Stimulated activated CD8-positive, alpha-beta memory T cell treated with anti-CD3 and anti-CD28 coated beads, Interleukin-4, amount 100 ng/mL, for 48 hours (primary cell): ENCODE data around the gene SYCP3.
A peak's percentile ranks its signal among the peaks of the same experiment; 100 is the strongest.
"Not testable (repeated sequence)": the region's sequence is repeated elsewhere in the genome, so short reads cannot be mapped to it uniquely, and the experiment has no call there.

ENCODE experiments used
- DNase-seq: peaks from one replicate; pipeline ENCODE4 v3.0.0-alpha.2; 2020

The SYCP3 gene

DNA sequence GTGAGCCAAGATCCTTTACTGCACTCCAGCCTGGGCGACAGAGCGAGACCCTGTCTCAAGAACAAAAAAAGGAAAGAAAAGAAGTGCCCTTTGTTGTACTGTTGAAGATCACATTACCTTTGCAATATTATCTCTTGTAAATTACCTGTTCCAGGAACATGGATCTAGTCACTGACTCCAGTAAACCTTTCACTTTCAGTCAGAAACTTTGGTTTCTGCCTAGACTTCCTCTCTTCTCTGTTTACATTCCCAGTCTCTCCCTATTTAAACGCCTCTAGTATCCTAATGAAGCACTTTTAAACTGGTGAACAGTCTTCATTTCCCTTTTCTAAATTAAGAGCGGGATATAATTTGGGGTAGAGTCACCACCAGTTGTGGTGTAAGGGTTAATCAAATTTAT is 29.0 kb downstream of the SYCP3 start:
- no peak for DNase-seq

DNA sequence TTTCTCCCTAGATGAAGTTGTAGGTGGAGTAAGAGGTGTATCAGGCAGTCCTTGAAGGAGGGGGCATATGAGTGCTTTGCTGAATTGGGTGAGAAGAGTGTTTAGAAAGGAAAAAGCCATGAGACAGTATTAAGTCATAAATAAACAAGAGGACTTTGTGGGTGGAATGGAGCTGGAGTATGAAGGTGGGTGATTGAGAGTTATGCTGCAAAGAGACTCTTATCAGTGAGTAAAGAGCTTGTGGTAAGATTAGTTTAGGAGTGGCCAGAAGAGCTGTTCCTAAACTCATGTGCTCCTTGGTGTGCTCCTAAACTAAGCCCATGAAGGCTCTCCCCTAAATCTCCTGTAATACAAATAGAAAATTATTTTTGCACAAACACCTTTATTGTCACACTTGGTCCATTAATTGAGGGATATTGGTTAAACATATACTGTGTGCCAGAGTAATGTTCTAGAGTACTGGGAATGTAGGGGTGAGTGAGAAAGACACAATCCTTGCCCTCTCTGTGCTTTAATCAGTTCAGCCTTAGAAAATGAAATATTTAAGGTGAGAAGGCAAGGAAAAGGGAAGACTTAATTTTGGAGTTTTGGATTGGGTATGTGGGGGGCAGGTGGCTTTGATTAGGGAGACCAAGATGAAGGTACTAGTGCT is 32.0 kb downstream of the SYCP3 start:
- DNase-seq = no peak

DNA sequence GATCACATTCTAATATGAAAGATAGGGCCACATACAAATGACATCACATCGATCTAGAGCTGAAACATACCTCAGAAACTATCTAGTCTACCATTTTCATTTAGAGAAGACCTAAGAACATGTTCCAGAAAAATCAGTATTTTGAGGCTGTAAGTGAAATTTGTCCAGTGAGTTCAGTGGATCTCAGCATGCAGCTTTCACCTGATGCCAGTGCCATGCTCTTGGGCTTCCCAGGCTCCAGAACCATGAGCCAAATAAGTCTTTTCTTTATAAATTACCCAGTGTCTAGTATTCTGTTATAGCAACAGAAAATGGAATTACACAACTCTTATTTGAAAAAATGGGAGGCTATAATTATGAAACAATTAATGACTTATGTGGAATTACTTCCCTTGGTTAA is 32.9 kb downstream of the SYCP3 start:
- DNase-seq = no peak

DNA sequence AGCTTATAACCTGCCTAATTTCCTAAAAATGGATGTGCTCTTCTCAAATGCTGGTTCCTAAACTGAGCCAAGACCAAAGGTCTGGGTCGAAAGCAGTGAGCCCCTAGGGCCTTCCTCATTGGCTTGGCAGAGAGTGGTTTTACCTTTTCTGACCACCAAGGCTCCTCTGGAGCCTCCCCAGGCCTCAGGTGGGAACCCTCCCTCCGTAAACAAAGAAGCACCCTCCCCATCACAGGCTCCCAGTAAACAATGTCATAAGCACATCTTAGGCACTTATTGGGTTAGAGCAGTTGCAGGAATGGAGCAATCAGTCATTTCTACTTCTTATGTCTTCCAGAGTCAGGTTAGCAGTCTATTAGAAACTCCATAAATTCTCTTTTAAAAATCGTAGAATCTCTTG is 35.8 kb downstream of the SYCP3 start:
- no peak for DNase-seq

DNA sequence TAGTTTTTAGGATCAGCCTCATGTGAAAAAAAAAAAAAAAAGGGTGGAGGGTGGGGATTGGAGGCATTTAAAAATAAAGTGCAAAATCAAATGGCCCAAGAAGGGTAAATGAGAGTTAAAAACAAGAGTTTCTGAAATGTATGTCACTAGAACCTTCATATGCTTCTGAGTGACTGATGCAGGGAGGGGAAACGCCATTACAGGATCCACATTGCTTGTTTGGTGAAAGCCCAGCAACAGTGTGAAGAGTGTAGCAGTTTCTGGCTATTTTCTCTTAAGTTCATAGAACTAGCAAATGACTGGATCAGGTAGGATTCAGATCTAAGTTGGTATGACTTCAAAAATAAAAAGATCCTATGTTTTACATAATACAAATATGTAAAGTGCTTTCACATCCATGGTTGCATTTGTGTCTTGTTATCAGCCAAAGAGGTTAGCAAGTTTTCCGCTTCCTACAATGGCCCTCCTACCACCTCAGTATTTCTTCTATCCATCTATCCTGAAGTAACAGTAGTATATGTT is 38.9 kb downstream of the SYCP3 start:
- DNase-seq = no peak

DNA sequence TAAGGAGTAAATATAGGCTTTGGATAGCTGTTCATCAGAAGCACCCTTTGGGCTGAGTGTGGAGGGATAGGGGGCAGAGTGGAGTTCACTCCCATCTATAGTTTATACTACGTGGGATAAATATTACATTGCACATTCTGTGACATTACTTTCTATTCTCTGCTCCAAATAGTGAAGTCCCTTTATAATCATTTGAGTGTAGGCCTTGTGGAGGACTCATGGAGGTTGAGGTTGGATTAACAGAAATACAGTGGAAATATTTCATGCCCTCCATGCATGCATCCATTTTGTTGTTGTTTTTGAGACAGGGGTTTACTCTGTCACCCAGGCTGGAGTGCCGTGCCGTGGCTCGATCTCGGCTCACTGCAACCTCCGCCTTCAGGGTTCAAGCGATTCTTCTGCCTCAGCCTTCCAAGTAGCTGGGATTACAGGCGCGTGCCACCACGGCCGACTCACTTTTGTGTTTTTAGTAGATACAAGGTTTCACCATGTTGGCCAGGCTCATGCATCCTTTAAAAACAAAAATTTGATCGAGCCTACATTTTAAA is 40.4 kb downstream of the SYCP3 start:
- DNase-seq = peak; percentile 38

DNA sequence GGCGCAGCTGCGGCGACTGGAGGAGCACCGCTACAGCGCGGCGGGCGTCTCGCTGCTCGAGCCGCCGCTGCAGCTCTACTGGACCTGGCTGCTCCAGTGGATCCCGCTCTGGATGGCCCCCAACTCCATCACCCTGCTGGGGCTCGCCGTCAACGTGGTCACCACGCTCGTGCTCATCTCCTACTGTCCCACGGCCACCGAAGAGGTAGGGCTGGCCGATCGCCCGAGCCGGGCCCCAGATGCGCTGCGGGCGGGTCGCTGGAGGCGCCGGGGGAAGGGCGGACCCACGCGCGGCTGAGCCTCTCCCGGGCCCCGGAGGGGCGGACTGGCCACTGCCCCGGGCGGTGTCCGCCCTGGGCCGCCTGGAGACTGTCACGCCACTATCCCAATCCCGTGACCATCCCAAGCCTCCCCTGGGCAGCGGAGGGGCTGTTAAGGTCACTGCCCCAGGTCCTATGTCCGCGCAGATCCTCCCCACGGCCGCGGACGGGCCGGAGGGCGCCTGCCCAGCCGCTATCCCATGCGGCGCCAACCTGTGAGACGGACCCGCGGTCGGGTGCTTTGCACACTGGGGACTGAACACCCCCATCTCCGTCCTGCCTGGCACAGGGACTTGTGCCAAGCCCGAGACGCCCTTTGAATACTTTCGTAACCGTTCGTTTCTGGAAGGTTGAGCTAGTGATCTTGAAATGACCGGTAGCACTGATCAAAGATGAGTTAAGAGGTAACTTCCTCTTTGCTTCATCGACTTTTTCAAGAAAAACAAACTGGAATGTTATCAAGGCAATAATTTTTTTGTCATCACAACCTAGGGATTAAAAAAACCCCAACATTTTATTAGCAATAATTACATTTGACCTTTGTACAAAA is 41.1 kb downstream of the SYCP3 start:
- peak; percentile 37 for DNase-seq

DNA sequence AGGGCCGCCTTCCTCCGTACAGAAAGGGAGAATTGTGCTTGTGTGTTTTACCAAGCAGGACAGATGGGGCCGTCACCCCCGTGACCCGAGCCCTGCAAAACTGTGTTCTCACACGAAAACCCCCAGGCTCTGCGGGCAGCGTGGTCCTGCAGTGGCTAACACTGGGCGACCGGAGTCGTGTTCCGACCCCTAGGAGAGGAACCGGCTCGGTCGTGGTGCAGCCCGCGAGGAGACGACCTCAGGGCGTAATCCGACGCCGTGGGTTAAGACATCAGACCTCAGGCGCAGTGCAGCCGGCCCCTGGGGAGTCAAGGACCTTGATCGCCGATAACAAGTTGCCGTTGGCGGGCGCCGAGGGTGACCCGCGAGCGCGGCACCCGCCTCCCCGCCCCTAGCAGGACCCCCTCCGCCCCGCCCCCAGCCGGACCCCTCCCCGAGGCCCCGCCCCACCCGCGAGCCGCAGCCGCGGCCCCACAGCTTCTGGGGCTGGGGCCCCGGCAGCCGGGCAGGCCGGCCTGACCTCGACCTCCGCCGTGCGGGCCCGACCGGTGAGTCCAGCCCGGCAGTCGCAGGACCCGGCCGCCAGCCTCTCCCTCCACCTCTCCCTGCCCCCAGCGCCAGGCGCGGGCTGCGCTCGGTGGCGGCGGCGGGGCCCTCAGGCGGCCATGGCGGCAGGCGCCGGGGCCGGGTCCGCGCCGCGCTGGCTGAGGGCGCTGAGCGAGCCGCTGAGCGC is 41.9 kb downstream of the SYCP3 start, which contains the start of gene CHPT1:
Gene CHPT1, plus strand, starts transcription at position 444 of the 733 bp plus-strand sequence. Its CDS starts 222 bp downstream, at position 666.
- peak; percentile 73 for DNase-seq

DNA sequence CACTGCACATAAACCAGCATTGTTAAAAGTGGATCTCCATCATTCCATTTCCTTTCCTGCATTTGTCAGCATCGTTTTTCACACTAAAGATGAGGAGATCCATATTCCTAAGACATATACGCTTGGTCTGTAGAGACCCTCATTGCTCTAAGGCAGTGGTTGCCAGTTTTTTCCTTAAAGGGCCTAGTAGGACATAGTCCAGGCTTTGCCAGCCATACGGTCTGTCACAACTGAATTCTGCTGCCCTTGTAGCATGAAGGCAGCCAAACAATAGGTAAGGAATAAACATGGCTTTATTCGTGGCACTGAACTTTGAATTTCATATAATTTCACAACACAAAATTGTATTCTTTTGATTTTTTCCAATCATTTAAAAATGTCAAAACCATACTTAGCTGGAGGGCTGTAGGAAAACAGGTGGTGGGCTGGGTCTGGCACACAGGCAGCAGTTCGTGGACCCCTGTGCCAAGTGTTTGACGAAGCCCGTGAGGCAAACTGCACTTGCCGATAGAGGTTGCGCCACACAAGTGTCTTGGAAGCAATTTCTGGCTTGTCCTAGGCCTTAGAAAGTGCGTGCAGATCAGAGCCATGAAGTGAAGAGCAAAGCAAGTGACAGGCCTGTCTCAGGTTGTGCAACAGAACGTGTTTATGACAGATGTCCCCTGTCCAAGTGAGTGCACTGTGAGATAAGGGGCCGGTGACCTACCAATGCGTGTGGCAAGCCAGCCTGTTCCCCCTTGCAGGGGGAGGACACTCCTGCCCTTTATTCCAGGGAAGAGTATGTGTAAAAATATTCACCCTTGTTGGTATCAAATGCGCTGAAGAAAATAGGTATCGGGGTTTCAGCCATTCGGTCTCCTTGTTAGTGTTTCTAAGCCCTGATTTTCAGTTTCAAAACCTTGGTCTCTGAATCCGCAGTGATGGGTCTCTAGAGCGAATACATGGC is 42.7 kb downstream of the SYCP3 start:
- no peak for DNase-seq

DNA sequence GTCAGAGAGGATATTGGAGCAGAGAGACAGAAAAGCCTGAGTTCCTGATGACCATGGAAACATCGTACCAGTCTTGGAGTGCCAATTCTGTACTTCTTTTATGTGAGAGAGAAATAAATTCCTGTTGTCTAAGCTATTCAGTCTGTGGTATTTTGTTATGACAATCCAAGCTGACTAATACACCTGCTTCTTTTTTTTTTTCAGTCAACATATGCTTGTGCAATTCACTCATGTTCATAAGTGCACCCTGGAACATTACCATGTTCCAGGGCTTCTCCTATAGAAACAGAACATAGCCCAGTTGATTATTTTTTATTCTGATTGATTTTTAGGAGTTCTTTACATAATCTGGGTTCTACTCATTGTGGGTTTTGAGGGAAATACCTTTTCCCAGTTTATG is 43.6 kb downstream of the SYCP3 start:
- DNase-seq = no peak

DNA sequence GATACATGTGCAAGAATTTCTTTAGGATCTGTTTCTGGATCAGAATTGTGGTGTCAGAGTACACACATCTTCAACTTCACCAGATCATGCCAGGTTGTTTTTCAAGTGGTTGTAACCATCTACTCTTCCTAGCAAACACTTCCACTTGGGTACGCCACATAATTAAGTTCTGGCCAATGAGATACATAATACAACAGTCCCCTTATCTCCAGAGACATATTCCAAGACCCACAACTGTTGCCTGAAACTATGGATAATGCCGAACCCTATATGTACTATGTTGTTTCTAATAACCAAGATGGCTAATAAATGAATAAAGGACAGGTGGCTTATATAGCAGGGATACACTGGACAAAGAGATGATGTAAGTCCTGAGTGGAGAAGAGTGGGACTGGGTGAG is 44.3 kb downstream of the SYCP3 start:
- no peak for DNase-seq

DNA sequence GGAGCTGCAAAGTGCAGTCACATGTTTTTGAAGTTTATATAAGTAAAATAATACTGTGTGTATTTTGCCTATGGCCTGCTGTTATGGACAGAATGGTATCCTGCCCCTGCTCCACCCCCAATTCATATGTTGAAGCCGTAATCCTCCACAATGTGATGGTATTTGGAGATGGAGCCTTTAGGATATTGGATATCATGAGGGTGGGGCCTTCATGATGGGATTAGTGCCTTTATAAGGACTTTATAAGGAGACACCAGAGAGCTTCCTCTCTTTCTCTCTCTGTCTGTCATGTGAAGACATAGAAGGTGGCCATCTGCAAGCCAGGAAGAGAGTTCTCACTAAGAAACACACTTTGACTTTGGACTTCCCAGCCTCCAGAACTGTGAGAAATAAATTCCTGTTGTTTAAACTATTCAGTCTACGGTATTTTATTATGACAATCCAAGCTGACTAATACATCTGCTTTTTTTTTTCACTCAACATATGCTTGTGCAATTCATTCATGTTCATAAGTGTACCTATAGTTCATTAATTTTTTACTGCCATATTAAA is 44.9 kb downstream of the SYCP3 start:
- no peak for DNase-seq

DNA sequence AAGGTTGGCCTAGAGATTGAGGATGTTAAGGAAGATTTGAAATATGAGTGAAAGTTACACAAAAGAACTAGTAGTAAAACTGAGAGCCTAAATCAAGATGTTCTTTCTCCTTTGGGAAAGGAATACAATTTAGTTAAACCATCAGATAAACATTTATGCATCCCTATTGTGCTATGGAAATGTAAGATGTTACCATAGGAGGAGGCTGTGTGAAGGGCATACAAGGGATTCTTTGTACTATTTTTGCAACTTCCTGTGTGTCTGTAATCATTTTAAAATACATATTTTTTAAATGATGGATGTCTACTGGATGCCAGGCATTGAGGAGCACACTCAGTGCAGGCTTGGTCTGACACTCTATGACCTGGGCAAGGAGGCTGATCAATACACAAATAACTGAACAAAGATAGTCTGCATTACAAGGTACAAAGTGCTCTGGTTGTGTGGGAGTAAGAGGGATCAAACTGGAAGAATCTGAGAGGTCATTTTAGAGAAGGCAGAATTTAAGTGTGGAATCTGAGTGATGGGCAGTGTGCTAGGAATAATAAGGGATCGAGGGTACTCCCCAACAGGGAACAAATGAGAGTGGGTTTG is 47.7 kb downstream of the SYCP3 start:
- DNase-seq = no peak

DNA sequence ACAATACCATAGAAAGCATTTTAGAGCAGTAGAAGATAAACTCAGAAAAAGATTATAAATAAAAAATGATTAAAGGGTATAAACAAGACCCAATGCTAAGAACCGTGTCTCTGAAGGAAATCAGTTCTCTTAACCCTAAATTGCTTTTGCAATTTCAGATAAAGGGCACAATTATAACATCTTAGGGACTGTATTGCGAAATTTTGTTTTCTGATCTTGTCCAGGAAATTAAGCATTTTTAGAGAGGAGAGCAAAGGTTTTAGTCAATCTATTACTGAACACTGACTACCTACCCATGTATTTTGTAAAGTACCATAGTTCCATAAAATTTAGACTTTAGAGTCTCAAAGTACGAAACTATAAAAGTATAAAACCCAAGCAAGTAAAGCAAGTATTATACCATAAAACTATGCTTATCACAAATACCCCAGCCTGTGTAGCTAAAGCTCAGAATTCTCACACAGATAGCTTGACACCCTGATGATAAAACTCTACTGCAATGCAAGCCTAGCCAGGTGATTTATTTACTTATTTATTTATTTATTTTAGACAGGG is 48.6 kb downstream of the SYCP3 start:
- no peak for DNase-seq

DNA sequence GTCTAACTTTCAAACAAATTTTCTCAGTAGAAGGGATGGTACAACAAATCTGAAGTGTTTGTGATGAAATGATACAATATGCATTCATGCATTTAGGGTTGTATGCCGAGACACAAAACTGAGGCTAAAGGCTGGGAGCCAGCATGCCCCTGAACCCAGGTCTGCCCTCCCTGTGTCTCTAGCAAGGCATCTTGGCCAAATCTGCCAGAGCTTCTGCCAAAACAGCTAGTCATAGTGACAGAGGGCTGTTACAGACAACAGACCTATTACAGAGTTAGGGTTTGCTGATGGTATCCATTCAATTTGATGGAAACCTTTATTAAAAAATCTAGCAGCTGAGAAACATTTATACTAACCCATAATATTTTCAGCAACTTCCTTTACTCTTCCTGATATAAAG is 53.1 kb downstream of the SYCP3 start:
- no peak for DNase-seq

DNA sequence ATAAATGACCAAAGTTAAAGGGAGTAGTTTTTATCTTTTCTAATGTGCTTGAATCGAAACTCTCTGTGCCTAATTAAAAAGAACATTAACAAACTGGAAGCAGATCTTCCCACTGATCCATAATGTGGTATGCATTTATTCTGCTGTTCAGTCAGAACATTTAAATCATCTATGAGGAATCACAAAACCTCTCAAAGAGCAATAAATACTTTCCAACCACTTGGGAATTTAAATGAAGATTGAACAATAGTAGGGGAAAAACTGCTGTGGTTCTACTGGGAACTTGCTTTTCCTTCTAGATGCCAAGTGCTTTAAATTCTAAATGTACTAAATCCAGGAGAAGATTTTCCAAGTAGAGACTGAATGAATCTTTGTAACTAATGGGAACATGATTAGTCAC is 54.2 kb downstream of the SYCP3 start:
- DNase-seq = no peak

DNA sequence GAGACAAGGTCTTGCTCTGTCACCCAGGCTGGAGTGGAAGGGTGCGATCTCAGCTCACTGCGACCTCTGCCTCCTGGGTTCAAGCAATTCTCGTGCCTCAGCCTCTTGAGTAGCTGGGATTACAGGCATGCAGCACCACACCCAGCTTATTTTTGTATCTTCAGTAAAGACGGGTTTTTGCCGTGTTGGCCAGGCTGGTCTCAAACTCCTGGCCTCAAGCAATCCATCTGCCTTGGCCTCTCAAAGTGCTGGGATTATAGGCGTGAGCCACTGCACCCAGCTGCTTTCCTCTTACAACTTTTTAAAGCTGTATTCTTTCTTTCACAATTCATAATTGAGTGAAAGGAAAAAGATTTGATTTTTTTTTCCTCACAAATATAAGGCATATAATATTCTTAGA is 57.6 kb downstream of the SYCP3 start:
- DNase-seq = not testable (repeated sequence)

DNA sequence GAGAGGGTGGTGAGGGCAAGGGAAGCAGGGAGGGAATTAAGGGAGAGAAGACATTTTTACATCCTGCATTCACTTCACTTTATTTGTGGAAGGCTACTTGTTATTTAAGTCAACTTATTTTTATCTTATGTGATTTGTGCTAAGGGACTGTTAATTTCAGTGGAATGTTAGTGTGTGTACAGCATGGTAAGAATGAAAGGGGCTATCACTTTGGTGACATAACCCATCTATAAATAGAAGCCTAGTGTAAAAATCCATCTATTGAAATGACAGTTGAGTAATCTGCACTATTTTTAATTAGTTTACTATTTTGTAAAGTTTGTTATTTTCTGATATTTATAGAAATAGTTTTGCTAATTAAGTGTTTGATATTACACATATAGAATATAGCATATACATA is 58.6 kb downstream of the SYCP3 start:
- no peak for DNase-seq

DNA sequence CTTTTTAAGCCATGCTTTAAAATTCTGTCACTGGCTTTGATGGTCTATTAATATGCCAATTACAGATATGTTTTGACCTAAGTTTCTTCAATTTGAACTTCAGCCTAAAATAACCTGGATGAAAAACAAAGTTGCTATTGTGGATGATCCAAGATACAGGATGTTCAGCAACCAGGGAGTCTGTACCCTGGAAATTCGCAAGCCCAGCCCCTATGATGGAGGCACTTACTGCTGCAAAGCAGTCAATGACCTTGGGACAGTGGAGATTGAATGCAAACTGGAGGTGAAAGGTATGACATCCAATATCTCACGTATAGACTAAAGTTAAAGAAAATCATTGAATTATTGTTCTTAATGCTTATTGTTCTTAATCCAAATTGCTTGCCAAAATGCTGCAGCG is 59.0 kb downstream of the SYCP3 start:
- no peak for DNase-seq
